ENCODE measurements around the gene CARD11.

Gene CARD11

DNA sequence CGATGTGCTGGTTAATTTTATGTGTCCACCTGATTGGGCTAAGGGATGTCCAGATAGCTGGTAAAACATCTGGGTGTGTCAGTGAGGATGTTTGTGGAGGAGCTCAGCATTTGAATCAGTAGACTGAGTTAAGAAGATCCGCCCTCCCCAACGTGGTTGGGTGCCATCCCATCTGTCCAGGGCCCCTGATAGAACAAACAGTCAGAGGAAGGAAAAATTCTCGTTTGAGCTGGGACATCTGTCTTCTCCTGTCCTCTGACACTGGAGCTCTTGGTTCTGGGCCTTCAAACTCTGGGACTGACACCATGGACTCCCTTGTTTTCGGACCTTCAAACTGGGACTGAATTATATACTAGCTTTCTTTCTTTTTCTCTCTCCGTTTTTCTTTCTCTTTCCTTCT, 59.6 kb downstream of the CARD11 start:
- POLR2A ChIA-PET (ENCODE audit: low non-redundant PET) = no interaction called here
- DNase-seq (ENCODE audit: low spot score) = no peak
- CTCF ChIA-PET = no interaction called here
- TF ChIP-seq CTCF (conservative IDR thresholded peaks at IDR 0.05; ENCODE audit: low read depth) = no peak
- H3K27ac ChIP-seq = no peak overlapping the region

DNA sequence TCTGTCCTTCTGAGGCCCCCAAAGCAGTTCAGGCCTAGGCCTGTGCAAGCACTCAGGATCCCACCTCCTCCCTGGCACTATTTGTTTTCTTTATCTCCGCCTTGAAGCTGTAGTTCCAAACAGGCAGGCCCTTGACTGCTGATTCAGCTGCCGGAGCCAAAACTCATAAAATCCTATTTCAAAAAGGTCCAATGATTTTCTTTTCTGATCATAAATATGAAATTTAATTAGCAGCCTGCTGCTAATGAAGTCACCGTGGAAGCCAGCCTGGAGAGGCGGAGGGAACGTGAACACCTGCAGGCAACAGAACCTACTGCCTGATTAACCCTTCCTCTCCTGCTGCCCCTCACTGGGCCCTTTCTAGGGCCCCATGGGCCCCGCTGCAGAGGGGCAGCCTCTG, 60.1 kb downstream of the CARD11 start:
- CTCF ChIA-PET = no interaction called here
- no peak for DNase-seq (ENCODE audit: low spot score)
- no peak overlapping the region for H3K27ac ChIP-seq
- POLR2A ChIA-PET (ENCODE audit: low non-redundant PET) = no interaction called here
- TF ChIP-seq CTCF (conservative IDR thresholded peaks at IDR 0.05; ENCODE audit: low read depth) = no peak

- no peak for TF ChIP-seq CTCF (conservative IDR thresholded peaks at IDR 0.05; ENCODE audit: low read depth)
- DNase-seq (ENCODE audit: low spot score) = no peak
- POLR2A ChIA-PET (ENCODE audit: low non-redundant PET) = no interaction called here
- no peak overlapping the region for H3K27ac ChIP-seq
- CTCF ChIA-PET = interaction anchor here (0.6 kb wide), 1 partner anchor 48 kb away, joined by 4 read pairs; no protein-coding TSS in a partner anchor
Measured at GRCh38 chr7:2982831-2983230, 60.8 kb downstream of the CARD11 start.

- TF ChIP-seq CTCF (conservative IDR thresholded peaks at IDR 0.05; ENCODE audit: low read depth) = no peak
- H3K27ac ChIP-seq = no peak overlapping the region
- POLR2A ChIA-PET (ENCODE audit: low non-redundant PET) = no interaction called here
- no peak for DNase-seq (ENCODE audit: low spot score)
- CTCF ChIA-PET = no interaction called here
Measured at GRCh38 chr7:2982401-2982800, 61.3 kb downstream of the CARD11 start.

DNA sequence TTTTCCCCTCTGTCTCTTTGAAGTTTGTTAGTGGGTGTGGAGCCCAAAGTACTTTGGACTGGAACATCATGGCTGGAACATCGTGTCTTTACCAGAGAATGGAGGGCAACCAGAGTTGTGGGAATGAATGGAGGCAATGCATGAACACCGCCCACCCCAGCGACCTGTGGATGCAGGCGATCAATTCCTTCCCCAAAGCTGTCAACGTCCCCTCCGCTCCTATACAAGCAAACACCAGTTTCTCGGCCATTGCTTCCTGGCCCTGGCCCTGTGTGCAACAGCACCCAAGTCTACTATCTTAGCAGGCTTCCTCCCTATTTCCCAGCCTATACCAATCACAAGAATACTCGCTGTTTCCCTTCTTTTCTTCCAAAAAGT, 62.6 kb downstream of the CARD11 start:
- ChIA-PET CTCF (no interaction called here), POLR2A (ENCODE audit: low non-redundant PET) (no interaction called here)
- no peak for TF ChIP-seq CTCF (conservative IDR thresholded peaks at IDR 0.05; ENCODE audit: low read depth)
- H3K27ac ChIP-seq = no peak overlapping the region
- DNase-seq (ENCODE audit: low spot score) = no peak

DNA sequence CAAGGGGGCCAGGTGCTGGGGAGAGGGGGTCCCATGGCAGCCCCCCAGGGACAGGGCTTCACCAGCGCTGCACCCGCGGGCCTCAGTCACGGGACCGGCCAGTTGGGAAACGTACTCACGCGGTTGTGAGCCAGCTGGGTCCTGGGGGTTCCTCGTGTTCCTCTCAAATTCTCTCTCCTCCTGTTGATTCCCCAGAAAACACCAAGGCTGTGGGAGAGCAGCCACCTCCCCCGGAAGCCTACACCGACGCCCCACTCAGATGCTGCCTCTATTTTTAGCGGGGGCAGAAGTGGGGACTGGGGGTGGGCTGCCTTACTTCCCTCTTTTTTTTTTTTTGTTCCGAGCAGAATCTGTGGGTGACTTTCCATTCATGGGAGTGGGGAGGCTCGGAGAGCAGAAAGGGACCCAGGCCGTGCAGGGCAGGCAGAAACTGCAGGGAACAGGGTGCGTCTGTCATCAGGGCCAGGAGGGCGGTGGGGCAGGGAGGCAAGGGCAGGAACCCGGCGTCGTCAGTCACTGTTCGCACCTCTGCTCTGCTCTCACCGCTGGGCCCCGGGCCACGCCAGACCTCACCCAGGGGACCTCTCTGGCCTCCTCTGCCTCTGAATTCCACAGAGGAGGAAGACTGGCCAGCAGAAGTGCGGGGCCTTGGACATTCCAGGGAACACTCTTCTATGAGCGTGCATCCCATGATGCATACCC, 63.1 kb downstream of the CARD11 start:
- ChIA-PET POLR2A (ENCODE audit: low non-redundant PET) (no interaction called here), CTCF (no interaction called here)
- no peak overlapping the region for H3K27ac ChIP-seq
- TF ChIP-seq CTCF (conservative IDR thresholded peaks at IDR 0.05; ENCODE audit: low read depth) = no peak
- DNase-seq (ENCODE audit: low spot score) = no peak

All from RWPE1 (cell line).